ENCODE data around the gene C3. TPM values are rescaled to one million over a fixed set of nuclear protein-coding genes. Genes with fewer than 3 reads are reported as not detected.

C3 gene
- total RNA-seq, 2 donors from 2014 or later, result 320 to 382 TPM

- H3K27me3 ChIP-seq, result no peaks in the 10 kb centered on the region
- DNase-seq, result no peak
- peaks cover 0 to 4% of the 10 kb centered on the region in 2 donors for H3K36me3 ChIP-seq (replicated peaks in 1 of 2; ENCODE audit: insufficient read depth in 1 of 2, low read depth in 2 of 2)
- H3K4me3 ChIP-seq, result no peak overlapping the region
- ATAC-seq, result no peak
- TF ChIP-seq POLR2A (IDR thresholded peaks at IDR 0.05), result peak in 2 of 3 donors; percentile 19 to 20
- TF ChIP-seq, protein P1, sequence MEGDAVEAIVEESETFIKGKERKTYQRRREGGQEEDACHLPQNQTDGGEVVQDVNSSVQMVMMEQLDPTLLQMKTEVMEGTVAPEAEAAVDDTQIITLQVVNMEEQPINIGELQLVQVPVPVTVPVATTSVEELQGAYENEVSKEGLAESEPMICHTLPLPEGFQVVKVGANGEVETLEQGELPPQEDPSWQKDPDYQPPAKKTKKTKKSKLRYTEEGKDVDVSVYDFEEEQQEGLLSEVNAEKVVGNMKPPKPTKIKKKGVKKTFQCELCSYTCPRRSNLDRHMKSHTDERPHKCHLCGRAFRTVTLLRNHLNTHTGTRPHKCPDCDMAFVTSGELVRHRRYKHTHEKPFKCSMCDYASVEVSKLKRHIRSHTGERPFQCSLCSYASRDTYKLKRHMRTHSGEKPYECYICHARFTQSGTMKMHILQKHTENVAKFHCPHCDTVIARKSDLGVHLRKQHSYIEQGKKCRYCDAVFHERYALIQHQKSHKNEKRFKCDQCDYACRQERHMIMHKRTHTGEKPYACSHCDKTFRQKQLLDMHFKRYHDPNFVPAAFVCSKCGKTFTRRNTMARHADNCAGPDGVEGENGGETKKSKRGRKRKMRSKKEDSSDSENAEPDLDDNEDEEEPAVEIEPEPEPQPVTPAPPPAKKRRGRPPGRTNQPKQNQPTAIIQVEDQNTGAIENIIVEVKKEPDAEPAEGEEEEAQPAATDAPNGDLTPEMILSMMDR (IDR thresholded peaks at IDR 0.05), result no peak
- WGBS, 2 donors, result 47 to 59% methylated on average over 5 of the region's 5 CpGs
- peaks cover 85% of the 10 kb centered on the region for H3K4me1 ChIP-seq
- intact Hi-C loops (cut with DNase I), result no loop called here
- H3K9me3 ChIP-seq, result no peaks in the 10 kb centered on the region
- H3K27ac ChIP-seq, result peak overlapping the region; percentile 50 to 86 (median 80)
Measured at GRCh38 chr19:6721773-6722172, 1.3 kb upstream of the C3 start.

DNA sequence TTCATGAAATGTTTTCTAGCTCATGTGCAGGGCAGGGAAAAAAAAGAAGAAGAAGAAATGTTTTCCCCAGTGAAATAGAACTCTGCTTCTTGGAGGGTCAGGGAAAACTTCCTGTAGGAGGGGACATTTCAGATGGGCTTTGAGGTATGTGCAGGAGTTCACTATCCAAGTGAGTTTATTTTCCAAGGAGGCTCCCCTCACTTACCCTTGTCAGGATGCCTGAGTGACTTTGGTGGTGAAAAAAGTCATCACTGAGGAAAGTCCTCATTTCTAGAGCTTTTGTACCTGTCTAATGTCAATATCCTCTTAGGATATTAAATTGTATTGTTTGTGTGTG, 656 bp upstream of the C3 start:
- H3K36me3 ChIP-seq (replicated peaks in 1 of 2; ENCODE audit: insufficient read depth in 1 of 2, low read depth in 2 of 2), result peaks cover 0 to 4% of the 10 kb centered on the region in 2 donors
- peak overlapping the region; percentile 25 to 86 (median 80) for H3K27ac ChIP-seq
- H3K9me3 ChIP-seq, result no peaks in the 10 kb centered on the region
- H3K27me3 ChIP-seq, result no peaks in the 10 kb centered on the region
- H3K4me1 ChIP-seq, result peaks cover 82% of the 10 kb centered on the region
- TF ChIP-seq POLR2A (IDR thresholded peaks at IDR 0.05), result no peak
- TF ChIP-seq, protein P1 (IDR thresholded peaks at IDR 0.05), result no peak
- H3K4me3 ChIP-seq, result no peak overlapping the region
- intact Hi-C loops (cut with DNase I), result no loop called here
- ATAC-seq, result no peak
- DNase-seq, result no peak

DNA sequence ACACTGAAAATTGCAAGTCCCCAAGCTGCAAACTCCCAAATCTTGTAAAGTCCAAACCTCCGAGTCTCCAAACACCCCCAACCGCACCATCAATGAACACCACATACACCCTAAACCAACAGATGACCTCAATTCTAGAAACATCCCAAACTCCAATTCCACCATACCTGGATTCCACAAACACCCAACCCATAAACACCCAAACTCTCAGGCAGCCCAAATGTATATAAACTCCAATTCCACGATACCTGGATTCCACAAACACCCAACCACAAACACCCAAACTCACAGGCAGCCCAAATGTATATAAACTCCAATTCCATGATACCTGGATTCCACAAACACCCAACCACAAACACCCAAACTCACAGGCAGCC, 470 bp downstream of the C3 start:
- TF ChIP-seq, protein P1 (IDR thresholded peaks at IDR 0.05), result no peak
- TF ChIP-seq POLR2A (IDR thresholded peaks at IDR 0.05), result no peak
- Histone ChIP-seq H3K27ac (peak overlapping the region in 3 of 4 donors; percentile 76 to 86 (median 84)), H3K4me1 (peaks cover 71% of the 10 kb centered on the region), H3K36me3 (replicated peaks in 1 of 2; ENCODE audit: insufficient read depth in 1 of 2, low read depth in 2 of 2) (peaks cover 0 to 4% of the 10 kb centered on the region in 2 donors), H3K4me3 (peak overlapping the region in 1 of 2 donors; percentile 39), H3K9me3 (no peaks in the 10 kb centered on the region), H3K27me3 (no peaks in the 10 kb centered on the region)
- DNase-seq (no peak), ATAC-seq (no peak)
- WGBS, 2 donors, result 88 to 94% methylated on average over 3 of the region's 3 CpGs
- intact Hi-C loops (cut with DNase I), result no loop called here

- H3K9me3 ChIP-seq, result no peaks in the 10 kb centered on the region
- H3K27me3 ChIP-seq, result no peaks in the 10 kb centered on the region
- peaks cover 66% of the 10 kb centered on the region for H3K4me1 ChIP-seq
- no peak for ATAC-seq
- H3K27ac ChIP-seq, result peak overlapping the region in 2 of 4 donors; percentile 33 to 86
- peaks cover 0 to 4% of the 10 kb centered on the region in 2 donors for H3K36me3 ChIP-seq (replicated peaks in 1 of 2; ENCODE audit: insufficient read depth in 1 of 2, low read depth in 2 of 2)
- 74 to 96% methylated on average over 4 to 6 of the region's 6 CpGs for WGBS, 2 donors
- intact Hi-C loops (cut with DNase I), result no loop called here
- TF ChIP-seq POLR2A (IDR thresholded peaks at IDR 0.05), result no peak
- TF ChIP-seq, protein P1 (IDR thresholded peaks at IDR 0.05), result no peak
- DNase-seq, result no peak
- peak overlapping the region in 1 of 2 donors; percentile 39 for H3K4me3 ChIP-seq
Measured at GRCh38 chr19:6719540-6719861, 949 bp downstream of the C3 start.

- DNase-seq (peak in 3 of 4 donors; percentile 50 to 62 (median 51)), ATAC-seq (peak; percentile 18)
- Histone ChIP-seq H3K27me3 (no peaks in the 10 kb centered on the region), H3K4me1 (peaks cover 61% of the 10 kb centered on the region), H3K36me3 (replicated peaks in 1 of 2; ENCODE audit: insufficient read depth in 1 of 2, low read depth in 2 of 2) (peaks cover 0 to 4% of the 10 kb centered on the region in 2 donors), H3K27ac (peak overlapping the region in 2 of 4 donors; percentile 33 to 86), H3K4me3 (peak overlapping the region in 1 of 2 donors; percentile 39), H3K9me3 (no peaks in the 10 kb centered on the region)
- 64% methylated on average over 19 to 21 of the region's 21 CpGs for WGBS, 2 donors
- intact Hi-C loops (cut with DNase I), result no loop called here
- peak in 1 of 3 donors; percentile 29 for TF ChIP-seq POLR2A (IDR thresholded peaks at IDR 0.05)
- TF ChIP-seq, protein P1 (IDR thresholded peaks at IDR 0.05), result no peak
Measured at GRCh38 chr19:6718741-6719539, 1.5 kb downstream of the C3 start.
